HG02870 (cell line): Measurements from ENCODE around the gene CACNG4.
"Not testable (repeated sequence)": the region's sequence is repeated elsewhere in the genome, so short reads cannot be mapped to it uniquely, and the experiment has no call there.

Source experiments
- ATAC-seq: cut with Tn5 transposase; IDR thresholded peaks from one replicate; pipeline ENCODE4 v1.9.1; 2021; ENCODE audit warnings: mild to moderate bottlenecking, moderate library complexity; ENCODE audit not compliant: unreplicated experiment

CACNG4 gene

DNA sequence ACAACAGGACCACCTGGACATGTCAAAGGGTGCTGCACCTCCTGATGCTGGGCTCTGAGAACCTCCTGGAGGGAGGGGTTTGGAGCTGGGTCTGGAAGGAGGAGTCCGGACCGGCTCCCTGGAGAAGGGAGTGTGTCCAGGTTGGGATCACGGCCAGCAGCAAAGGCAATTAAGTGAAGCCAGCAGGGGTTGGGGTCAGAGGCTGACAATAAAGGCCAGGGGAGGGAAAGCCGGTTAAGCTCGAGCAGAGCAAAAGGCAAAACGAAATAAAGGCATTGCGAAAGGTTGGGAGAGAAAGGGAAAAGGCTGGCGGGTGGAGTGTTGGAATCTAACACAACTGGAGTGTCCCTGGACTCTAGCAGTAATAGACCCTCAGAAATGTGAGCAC lies 992 bp upstream of the CACNG4 start:
- no peak for ATAC-seq

DNA sequence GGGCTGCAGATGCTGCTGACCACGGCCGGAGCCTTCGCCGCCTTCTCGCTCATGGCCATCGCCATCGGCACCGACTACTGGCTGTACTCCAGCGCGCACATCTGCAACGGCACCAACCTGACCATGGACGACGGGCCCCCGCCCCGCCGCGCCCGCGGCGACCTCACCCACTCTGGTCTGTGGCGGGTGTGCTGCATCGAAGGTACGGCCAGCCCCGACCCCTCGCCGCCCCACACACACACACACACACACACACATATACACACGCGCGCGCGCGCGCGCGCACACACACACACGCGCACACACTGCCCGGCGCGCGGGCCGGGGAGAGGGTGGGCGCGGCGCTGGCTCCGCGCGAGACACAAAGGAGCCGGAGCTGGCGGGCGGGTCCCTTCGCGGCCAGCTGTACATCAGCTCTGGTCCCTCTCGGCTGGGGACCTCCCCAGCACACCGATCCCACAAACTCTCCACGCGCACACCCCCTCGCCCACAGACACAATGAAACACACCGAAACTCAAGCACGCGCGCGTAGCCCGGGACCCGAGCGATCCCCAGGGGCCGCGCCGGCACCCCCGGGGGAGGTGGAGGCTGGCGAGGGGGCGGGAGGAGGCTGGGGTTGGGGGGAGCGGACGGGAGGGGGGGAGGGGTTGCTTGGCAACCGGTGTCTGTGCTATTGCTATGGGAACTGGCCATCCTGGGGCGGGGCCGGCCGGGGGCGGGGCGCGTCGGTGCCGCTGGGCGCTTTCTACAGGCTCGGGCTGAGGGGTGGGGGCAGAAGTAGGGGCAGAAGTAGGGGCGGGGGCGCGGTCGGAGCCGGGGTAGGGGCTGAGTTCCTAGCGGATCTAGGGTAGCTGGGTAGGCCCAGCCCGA lies 658 bp downstream of the CACNG4 start:
- ATAC-seq: no peak

DNA sequence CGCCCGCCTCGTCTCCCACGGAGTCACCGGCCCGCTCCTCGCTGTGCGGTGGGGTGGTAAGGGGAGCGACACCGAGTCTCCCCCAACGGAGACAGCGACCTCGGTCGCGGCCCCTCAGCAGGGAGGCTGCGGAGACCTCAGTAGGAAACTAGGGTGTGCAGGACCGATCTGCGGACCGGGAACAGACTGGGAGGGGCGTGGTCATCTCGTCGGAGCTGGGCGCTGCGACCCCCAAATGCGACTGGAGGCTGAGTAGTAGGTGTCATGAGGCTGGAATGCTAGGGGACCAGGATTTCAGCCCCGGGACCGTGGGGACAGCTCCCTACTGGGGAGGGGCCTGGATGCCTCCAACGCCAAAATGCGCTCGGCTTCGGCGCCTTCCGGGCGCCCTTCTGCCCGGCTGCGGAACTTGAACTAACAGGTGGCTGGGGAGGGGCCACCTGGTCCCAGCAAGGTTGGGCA lies 1.3 kb downstream of the CACNG4 start:
- no peak for ATAC-seq

DNA sequence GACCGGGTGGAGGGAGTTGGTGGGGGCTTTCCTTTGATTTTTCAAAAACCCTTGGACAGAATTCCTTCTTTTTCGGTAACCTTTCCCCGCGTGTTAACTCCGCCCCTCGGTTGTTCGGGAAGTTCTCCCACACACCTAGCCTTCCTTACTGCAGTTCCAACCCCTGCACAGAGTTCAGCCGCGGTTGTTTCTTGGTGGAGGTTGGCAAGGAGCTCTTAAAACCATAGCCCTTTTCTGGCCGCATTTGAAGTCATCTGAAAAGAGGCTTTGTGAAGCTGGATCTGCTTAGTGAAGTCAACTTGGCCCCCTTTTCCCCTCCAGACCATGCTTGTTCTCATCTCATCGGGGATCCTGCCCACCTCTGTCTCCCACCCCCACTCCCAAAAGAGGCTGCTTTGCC lies 1.8 kb downstream of the CACNG4 start:
- ATAC-seq: no peak

DNA sequence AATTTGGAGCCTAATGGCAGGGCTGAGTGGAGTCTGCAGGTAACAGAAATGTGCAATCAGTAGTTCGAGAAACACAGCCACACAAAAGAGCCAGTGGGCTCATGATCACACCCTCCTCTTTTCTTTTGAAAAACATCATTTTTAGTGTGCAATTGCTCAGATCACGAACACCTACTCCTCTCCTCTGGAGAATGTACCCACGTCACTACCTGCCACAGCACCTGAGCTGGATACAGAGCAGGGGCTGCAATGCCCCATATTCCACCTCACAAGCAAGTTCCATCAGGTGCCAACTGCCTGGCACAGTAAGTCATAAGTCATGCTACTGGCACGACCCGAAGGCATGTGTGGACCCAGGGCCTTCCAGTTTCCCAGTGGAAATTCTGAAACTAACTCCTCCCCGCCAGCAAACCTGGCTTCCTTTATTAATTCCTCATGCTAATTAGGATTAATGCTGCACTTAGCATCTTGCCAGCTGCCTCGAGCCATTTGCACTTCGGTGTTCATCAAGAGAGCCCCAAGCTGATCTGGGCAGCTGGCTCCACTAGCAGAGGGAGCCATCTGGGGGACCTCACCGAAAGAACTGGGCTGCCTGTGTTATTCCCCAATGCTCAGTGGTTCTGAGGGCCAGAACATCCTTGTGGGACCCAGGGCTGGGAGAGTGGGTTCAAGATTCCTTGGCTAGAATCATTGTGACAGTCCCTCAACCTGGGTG lies 2.4 kb downstream of the CACNG4 start:
- ATAC-seq: no peak

DNA sequence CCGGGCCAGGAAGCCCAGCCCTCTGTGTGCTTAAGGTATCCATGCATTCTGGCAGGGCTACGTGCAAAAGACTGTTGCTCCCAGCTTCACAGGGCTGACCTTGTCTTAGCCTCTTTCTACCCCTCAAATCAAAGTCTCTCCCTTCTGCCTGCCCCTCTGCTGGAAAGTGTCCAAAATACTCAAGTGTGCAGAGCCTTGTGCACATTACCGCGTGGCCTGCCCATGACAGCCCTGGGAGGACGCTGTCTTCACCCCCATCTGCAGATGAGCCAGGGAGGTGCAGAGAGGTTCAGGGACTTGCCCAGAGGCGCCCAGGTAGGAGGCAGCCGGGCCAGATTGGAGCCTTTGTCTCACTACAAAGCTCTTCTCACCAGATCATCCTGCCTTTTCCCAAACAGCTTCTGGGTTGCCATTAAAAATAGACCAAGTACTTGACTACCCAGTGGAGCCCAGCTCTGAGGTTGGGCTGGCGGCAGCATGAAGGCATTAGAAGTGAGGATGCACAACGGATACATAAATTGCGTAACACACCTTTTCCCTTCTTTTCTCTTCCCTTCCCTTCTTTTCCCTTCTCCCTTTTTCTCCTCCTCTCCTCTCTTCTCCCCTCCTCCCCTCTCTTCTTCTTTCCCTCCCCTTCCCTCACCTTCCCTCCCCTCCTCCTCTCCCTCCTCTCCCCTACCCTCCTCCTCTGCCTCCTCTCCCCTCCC lies 3.5 kb downstream of the CACNG4 start:
- ATAC-seq: no peak

DNA sequence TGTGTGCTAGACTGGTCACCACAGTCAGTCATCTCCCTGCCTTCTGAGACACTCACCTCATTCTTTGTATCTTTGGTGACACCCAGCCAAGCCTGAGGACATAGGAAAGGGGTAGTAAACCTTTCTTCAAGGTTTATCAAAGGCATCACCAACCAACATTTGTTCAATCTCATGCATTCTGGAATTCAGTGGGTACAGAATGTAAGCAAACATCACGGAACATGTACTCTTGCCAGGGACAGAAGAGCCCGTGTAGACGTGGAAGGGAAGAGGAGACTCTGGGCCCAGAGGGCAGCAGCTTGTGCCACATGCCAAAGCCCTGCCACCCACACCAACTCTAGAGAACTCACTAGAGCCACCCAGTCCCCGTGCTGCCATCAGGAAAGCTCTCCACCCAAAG lies 4.4 kb downstream of the CACNG4 start:
- ATAC-seq: no peak

DNA sequence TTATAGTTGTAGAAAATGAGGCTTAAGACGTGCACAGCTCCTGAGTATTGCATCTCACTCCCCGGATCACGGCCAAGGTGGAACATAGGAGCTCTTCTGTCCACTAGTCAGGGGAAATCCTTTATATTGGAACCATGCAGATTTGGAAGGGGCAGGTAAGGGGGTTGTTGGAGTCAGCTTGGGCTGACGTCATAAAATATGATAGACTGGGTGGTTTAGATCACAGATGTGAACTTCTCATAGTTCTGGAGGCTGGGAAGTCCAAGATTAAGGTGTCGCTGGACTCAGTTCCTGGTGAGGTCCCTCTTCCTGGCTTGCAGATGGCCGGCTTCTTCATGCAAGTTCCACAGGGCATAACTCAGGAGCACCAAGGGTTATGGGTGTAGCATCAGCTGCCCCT lies 5.6 kb downstream of the CACNG4 start:
- ATAC-seq: no peak

DNA sequence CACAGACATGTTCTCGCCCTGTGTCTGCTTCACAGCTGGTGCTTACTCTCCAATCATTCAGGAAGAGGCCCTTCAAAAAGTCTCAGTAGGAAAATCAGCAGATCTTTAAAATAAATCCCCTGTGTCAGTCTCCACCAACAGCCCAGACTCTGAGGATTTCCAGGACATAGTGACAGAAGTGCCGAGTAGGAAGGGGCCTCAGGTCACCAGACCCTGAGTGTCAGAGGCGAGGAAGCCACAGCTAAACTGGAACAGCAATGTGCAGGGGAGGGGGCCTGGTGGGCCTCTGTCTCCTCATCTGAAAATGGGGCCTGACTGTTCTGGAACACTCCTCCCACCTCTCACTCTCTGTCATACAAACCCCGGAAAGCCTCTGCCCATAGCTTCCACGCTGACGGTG lies 6.3 kb downstream of the CACNG4 start:
- ATAC-seq: no peak

DNA sequence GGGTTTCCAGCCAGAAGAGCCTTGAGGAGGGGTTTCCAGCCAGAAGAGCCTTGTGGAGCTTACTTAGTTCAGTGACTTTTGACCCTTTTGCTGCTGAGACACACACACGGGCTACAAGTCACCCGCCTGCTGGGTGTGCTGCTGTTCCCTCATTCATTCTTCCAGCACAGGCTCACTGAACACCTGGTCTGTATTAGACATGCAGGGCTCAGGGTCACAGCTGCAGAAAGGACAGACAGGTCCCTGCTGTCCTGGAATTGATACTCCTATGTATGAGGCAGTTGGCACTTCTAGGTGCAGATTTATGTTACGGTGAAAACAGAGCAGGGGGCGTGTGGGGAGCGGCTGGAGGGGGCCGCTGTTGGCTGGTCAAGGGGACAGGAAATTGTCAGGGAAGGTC lies 6.8 kb downstream of the CACNG4 start:
- ATAC-seq: no peak

DNA sequence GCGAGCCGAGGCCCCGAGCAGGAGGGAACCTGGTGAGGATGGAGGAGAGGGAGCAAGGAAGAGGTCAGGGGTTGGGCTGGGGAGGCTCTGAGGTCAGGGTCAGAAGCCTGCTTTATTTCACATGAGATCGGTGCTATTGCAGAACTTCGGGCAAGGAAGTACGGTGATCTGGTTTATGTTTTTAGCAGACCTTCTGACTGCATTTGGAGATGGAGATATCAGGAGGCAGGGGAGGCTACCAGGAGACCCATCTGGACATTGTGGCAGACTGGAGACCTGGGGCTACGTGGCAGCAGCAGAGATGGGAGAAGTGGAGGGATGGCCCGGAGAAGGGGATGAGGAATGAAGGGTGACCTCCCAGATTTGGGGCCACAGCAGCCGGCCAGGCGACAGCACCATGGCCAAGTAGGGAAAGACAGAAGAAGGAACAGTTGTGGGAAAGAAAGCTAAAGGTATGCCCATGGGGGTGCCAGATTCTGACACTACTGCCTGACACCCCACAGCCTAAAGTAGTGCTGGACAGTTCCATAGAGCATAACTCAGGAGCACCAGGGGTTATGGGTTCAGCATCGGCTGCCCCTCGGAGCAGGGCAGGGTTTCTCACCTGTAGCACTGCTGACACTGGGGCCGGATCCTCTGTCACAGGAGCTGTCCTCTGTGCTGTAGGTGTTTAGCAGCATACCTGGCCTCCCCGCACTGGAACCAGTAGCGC lies 7.4 kb downstream of the CACNG4 start:
- ATAC-seq: no peak

DNA sequence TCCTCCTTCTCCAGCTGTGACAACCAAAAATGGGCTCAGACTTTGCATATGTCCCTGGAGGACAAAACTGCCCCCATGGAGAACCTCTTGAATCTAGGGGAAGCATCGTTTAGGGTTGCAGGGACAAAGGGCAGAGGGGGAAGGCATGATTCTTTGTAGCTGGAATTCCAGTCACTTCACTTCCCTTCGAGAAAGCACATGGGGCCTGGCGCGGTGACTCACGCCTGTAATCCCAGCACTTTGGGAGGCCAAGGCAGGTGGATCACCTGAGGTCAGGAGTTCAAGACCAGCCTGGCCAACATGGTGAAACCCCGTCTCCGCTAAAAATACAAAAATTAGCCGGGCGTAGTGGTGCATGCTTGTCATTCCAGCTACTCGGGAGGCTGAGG lies 7.9 kb downstream of the CACNG4 start:
- not testable (repeated sequence) for ATAC-seq

DNA sequence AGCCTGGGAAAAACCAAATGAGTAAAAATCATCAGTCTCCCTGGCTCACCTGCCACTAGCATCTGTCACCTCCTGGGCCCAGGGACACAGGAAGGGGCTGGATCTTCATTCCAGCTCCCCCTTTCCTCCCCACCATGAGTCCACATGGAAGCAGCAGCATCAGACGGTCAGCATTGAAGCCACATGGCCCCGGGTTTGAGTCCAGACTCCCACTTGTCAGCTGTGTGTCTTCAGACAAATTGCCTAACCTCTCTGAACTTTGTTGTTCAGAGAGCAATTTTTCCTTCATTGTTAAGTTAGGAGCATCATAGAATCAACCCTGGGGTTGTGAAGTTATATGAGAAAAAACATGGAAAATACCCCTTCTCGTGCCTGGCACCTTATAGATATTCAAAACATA lies 10.7 kb downstream of the CACNG4 start:
- no peak for ATAC-seq

DNA sequence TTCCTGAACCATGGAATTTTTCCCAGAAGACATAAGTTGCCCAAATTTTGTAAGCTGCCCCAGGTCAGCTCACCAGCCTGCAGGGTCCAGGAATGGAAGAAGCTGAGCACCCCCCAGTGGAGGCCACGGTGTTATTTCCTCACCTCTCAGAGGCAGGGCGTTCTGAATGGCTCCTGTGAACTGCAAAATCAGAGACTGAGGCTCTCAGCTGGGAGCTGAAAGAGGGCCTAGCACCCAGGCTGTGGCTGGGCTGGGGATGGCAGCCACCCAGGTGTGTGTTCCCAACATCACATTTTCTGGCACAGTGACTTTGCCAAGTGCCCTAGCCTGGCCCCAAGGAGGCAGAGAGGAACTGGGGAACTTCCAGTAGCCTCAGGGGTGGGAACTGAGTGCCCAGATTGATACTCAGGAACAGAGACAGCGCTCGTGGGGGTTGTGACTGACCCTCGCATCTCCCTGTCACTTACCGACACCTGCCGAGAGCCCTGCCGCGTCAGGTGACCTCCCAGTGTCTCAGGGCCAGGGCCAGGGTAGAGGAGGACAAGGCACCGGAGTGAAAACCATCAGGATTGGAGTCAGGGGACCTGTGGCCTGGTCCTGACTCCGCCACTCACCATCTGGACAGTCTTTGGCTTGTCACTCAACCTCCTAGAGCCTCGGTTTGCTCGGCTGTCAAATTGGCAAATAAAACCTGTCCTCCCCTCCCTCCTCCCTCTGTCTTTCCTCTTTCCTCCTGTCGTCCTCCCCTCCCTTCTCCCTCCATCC lies 11.3 kb downstream of the CACNG4 start:
- ATAC-seq: no peak

DNA sequence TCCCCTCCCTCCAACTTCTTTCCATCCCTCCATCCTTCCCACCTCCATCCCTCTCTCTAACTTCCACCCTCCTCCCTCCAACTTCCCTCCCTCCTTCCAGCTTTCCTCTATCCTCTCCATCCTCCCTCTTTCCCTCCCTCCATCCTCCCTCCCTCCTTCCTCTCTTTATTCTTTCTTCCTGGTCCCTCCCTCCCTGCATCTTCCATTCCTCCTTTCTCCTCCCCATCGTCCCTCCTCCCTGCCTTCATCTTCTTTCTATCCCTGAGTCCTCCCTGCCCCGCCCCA lies 11.8 kb downstream of the CACNG4 start:
- no peak for ATAC-seq

DNA sequence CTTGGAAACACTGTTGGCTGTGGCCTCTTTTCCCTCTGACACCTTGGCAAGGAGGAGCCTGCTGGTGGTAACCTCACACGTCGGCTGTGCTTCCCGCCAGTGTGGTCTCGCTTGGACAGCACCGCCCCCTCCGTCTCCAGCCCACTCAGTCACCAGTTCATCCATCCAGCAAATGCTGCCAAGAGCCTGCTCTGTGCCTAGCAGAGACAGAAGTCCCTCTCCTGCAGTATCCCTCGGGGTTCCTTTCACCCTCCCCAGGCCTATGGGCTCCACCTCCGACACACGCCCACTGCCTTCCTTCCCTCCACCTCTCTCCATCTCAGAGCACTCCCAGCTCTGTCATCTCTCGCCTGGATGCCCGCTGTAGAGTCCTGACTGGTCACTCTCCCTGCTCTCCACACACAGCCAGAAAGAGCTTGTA lies 12.3 kb downstream of the CACNG4 start:
- no peak for ATAC-seq

DNA sequence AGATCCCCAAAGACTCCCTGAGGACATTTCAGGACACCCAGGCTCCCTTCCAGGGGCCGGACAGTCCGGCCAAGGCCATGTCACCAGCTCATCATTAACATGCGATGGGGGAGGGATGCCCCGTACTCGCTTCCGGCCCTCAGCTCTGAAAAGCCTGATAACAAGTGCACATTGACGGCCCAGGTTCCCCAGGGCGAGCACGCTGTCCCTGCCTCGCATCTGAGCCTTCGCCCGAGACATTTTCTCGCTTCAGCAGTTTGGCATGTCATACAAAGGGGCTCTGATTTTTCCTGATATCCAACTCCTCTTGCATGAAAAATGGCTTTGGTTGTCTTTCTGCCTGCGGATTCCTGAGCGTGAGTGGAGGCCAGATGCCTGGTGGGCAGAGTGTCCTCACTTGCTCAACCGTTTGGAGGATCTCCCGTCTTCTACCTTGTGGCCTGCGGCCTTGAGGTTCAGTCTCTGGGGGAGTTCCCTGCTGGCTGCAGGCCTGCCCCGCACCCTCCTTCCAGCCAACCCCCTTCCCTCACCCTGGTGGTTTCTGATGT lies 14.1 kb downstream of the CACNG4 start:
- ATAC-seq: no peak

DNA sequence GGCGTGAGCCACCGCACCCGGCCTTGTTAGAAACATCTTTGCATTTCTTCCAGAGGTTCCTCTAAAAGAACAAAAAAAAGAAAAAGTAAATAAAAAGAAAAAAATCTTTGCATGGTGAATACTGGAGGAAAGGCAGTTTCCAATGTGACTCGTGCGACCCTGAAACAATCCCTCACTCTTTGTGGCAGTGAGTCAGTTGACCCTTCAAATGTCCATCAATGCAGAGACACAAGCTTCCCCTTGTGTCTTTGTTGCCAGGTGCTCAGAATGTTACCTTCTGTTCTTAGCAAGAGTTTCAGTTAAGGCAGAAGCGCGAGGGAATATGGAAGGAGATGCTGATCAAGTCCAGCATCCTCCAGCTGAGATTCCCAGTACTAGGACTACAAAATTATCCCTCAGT lies 16.4 kb downstream of the CACNG4 start:
- ATAC-seq: no peak

DNA sequence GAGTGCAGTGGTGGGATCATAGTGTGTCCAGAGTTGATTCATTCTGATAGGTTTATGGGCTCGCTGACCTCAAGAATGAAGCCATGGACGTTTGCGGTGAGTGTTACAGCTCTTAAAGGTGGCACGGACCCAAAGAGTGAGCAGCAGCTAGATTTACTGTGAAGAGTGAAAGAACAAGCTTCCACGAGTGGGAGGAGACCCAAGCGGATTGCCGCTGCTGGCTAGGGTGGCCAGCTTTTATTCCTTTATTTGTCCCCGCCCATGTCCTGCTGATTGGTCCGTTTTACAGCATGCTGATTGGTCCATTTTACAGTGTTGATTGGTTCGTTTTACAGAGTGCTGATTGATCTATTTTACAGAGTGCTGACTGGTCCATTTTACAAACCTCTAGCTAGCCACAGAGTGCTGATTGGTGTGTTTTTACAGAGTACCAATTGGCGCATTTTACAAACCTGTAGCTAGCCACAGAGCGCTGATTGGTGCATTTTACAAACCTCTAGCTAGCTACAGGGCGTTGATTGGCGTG lies 17.5 kb downstream of the CACNG4 start:
- ATAC-seq: no peak

DNA sequence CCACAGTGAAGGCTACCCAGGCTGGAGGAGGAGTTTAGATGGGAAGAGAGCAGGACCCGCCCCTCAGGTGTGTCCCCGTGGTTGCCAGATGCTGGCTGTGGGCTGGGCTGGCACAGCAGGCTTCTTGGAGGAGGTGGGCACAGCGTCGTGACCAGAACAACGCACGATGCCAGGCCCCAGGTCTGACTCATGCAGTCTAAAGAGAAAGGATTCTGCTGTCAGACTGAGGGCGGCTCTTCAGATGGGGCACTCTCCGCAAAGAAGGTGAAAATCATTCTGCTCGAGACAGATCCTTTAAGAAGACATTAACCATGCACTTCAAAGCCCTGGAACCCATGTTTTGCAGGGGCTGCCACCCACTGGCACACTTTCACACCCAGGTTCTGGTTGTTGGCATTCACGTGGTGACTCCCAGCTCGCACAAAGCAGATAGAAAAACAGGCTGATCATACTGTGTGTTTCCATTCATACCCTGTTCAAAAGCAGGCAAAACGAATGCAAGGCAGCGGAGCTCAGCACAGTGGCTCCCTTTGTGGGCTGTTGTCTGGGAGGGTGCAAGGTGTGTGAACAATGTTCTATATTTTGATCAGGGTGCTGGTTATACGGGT lies 19.0 kb downstream of the CACNG4 start:
- ATAC-seq: no peak
